SKM-1 (cell line): ENCODE data around the gene SRPX.

ENCODE experiments used
- DNase-seq: peaks from one replicate; lab custom pipeline; 2025; ENCODE audit not compliant: unreplicated experiment; lab: John Stamatoyannopoulos, UW

The SRPX gene, protein sequence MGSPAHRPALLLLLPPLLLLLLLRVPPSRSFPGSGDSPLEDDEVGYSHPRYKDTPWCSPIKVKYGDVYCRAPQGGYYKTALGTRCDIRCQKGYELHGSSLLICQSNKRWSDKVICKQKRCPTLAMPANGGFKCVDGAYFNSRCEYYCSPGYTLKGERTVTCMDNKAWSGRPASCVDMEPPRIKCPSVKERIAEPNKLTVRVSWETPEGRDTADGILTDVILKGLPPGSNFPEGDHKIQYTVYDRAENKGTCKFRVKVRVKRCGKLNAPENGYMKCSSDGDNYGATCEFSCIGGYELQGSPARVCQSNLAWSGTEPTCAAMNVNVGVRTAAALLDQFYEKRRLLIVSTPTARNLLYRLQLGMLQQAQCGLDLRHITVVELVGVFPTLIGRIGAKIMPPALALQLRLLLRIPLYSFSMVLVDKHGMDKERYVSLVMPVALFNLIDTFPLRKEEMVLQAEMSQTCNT

GRCh38 chrX:38220415-38221390 is at the start of gene SRPX:
SRPX (minus strand) TSS chrX:38220871; CDS start chrX:38220792, 79 bp downstream.
- DNase-seq = no peak

- DNase-seq = no peak
Measured at GRCh38 chrX:38268011-38268410, 47.3 kb upstream of the SRPX start.

GRCh38 chrX:38262715-38263620 is 42.3 kb upstream of the SRPX start:
- DNase-seq = no peak

DNA sequence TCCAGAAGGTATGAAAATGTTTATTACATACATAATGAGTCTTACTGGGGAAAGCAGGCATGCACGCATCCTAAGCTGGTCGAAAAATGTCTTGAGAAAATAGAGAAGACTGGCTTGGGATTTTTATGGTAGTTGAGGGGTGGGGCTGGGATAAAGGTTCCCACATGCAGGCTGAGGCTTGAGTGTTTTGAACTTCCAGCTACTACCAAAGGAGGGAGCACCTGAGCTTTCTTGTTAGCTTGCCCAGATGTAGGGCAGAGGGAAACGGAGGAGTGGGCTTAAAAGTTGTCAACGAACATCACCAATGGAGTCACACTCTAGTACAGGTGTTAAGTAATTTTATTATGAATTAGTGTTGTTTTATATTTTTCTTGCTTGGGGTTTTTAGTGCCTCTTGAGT is 39.6 kb upstream of the SRPX start:
- DNase-seq = no peak

DNA sequence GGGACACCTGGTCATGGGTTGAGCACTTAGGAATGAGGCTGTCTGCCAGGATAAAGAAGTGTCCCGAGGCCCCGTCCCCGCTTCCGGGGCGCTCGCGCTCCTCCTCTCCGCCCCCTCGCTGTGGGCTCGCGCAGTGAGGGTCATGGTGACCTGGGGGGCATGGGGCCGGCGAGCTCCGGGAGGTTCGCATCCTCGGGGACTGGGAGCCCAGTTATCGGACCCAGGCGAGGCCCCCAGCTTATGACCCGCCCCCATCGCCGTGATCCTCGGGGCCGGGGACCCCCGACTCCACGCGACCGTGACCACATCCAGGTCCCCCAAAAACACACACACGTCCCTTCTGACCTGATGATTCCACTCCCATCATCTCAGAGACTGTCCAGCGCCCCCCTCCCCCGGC is 35.3 kb upstream of the SRPX start:
- no peak for DNase-seq

DNA sequence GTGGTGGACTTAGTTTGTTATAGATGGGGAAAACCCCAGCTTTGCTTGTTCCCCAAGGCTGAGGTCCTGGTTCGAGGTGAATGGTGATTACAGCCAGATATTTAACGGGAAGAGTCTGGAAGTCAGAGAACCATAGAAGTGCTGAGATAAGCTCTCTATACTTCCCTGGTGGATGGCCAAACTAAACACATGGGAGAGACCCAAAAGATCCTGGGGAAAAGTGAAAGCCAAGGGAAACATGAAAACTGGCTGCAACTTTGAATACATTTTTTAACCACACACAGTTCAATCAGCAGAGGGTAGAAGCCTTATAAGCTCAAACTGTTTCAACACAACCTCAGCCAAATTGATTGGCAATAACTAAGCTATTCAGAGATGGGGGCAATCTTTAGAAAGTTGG is 29.3 kb upstream of the SRPX start:
- no peak for DNase-seq

- no peak for DNase-seq
Measured at GRCh38 chrX:38247051-38247450, 26.4 kb upstream of the SRPX start.

DNA sequence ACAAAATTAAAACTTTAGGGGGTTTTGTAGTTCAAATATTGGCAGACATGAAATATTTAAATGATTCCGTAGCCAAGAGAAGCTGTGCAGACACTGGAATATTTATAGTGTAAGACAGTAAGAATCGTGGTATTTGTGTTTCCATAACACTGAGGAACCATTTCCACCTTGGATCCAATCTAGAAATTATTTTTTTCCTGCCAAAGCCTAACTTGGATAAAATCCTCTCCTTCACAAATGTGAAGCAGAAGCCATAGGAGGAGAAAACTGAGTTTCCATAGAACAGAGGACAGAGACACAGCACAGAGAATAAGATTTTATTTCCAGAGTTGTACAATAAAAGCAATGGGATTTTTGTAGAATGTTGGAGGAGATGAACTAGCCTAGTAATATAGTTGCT is 19.9 kb upstream of the SRPX start:
- no peak for DNase-seq

DNA sequence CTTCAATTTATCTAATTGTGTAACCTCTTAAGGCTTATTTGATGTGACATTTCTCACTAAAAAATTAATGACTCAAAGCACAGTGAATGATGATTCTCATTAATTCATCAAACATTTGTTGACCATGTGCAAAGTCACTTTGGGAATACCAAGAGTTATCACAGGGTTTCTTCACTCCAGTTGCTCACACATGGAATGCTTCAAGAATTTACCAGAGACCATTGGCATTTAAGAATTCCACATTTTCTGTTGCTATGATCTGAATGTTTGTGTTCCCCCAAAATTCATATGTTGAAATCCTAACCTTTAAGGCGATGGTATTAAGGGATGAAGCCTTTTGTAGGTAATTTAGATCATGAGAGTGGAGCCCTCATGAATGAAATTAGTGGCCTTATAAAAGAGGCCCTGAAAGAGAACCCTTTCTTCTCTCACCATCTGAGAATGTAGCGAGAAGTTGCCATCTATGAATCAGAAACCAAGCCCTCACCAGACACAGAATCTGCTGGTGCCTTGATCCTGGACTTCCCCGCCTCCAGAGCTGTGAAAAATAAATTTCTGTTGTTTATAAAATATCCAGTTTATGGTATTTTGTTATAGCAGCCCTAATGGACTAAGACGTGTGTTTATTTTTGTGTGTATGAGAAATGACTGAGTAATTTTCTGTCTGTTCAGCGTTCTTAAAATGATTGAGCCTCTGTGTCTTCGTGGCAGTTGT is 16.4 kb upstream of the SRPX start:
- no peak for DNase-seq

GRCh38 chrX:38233891-38234667 is 13.4 kb upstream of the SRPX start:
- DNase-seq = no peak

GRCh38 chrX:38232079-38232686 is 11.5 kb upstream of the SRPX start:
- no peak for DNase-seq

- no peak for DNase-seq
Measured at GRCh38 chrX:38225093-38225492, 4.4 kb upstream of the SRPX start.

- no peak for DNase-seq
Measured at GRCh38 chrX:38224160-38224559, 3.5 kb upstream of the SRPX start.

DNA sequence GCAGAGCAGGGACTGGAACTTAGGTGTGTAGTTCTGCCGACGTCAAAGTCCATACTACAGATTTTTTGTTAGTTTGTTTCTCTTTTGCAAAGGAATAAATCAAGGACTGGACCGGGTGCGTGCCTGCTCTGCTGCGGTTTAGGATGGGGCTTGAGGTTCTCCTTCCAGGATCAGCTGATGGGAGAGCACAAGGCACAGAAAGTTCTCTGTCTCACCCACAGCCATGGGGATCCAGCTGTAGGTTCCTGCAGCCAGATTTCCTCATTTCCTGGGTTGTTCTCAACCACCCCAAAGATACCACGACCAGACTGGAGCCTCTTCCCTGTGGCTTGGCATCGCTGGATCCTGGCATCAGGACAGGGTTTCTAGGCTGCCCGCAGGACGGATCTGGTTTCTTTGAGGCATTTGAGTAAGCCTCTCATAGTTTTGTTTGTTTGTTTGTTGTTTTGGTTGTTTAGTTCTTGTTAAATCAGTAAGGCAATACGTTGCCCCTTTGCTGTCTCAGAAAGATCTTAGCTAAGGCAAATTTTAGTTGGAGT is 789 bp upstream of the SRPX start:
- DNase-seq = no peak

GRCh38 chrX:38220024-38220414 is 652 bp downstream of the SRPX start:
- peak; percentile 4 for DNase-seq

DNA sequence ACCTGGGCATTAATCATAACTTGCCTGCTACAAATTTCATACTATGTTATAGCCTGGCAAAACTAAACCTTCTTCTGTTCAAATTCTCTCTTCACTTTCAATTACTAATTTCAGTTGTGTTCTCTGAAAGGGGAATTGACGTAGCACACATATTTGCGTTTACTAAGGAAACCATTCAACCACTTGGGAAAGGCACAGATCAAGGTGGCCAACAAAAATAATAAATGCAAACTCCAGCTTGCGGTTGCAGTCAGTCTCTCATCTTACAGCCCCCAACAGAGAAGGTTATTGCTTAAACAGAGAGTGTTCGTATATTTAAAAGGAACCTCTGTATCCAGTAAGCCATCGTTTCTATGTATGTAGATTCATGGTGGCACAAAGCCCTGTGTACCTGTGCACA is 4.0 kb downstream of the SRPX start:
- no peak for DNase-seq

GRCh38 chrX:38214551-38215531 is 5.8 kb downstream of the SRPX start:
- DNase-seq = no peak

- no peak for DNase-seq
Measured at GRCh38 chrX:38214044-38214443, 6.6 kb downstream of the SRPX start.
